ENCODE results near the gene ABTB2.

ABTB2 gene

GRCh38 chr11:34175284-34176019, 182.4 kb downstream of the ABTB2 start:
- DNase-seq (ENCODE audit: extremely low read depth, low read depth): no peak
- TF ChIP-seq CTCF (IDR thresholded peaks at IDR 0.05; ENCODE audit: low read depth, low read length, missing control alignments): no peak
- H3K4me3 ChIP-seq (replicated peaks; ENCODE audit: low read depth, low read length): no peak overlapping the region

DNA sequence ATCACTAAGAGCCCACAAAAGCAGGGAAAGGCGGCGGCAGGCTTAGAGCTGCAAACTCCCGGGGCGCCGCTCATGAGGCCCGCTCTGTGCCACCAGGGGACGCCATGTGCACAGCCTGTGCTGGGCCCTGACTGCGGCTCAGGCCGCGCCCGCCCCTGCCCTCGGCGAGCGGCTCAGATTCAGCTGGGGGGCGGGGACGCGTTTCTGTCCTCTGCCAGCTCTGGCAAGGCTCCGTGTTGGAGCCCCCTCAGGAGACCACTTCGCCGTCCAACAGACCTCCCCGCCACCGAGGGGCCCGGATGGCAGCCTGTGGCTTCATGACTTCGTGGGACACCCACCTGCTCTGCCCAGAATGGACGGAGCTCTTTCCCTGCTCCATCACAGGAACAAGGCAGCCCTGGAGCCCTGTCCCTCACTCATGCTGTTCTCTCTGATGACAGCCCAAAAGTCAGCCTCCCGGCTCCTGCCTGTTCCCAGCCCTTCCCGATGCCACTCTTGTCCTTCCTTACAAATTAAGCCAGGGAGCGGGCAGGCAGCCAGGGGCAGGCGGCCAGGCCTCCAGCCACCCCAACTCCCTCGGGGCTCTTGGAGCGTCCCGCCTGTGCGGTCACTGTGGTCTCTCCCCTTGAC, 183.3 kb downstream of the ABTB2 start:
- DNase-seq (ENCODE audit: extremely low read depth, low read depth): no peak
- H3K4me3 ChIP-seq (replicated peaks; ENCODE audit: low read depth, low read length): no peak overlapping the region
- TF ChIP-seq CTCF (IDR thresholded peaks at IDR 0.05; ENCODE audit: low read depth, low read length, missing control alignments): peak; percentile 96

- no peak for TF ChIP-seq CTCF (IDR thresholded peaks at IDR 0.05; ENCODE audit: low read depth, low read length, missing control alignments)
- DNase-seq (ENCODE audit: extremely low read depth, low read depth): no peak
- H3K4me3 ChIP-seq (replicated peaks; ENCODE audit: low read depth, low read length): no peak overlapping the region
Measured at GRCh38 chr11:34173050-34173449, 184.8 kb downstream of the ABTB2 start.

DNA sequence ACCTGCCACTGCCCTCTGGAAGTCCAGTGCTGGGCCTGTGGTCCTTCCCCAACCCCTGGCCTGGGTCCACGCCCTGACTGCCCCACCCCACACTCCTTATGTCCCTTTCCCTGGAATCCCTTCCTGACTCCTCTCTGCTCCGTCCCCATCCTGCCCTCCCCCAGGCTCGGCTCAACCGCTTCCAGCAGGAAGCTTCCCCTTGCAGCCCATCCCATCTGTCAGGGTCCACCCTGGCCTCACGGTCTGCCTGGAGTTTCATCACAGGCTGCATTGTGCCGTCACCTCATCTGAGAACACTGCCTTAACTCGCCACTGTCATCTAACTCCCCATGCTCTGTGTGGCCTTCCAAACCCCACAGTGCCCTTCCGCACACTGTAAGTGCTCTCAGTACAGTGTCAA, 188.1 kb downstream of the ABTB2 start:
- no peak for TF ChIP-seq CTCF (IDR thresholded peaks at IDR 0.05; ENCODE audit: low read depth, low read length, missing control alignments)
- no peak overlapping the region for H3K4me3 ChIP-seq (replicated peaks; ENCODE audit: low read depth, low read length)
- no peak for DNase-seq (ENCODE audit: extremely low read depth, low read depth)

- TF ChIP-seq CTCF (IDR thresholded peaks at IDR 0.05; ENCODE audit: low read depth, low read length, missing control alignments): no peak
- DNase-seq (ENCODE audit: extremely low read depth, low read depth): no peak
- H3K4me3 ChIP-seq (replicated peaks; ENCODE audit: low read depth, low read length): no peak overlapping the region
Measured at GRCh38 chr11:34168642-34169420, 189.0 kb downstream of the ABTB2 start.

DNA sequence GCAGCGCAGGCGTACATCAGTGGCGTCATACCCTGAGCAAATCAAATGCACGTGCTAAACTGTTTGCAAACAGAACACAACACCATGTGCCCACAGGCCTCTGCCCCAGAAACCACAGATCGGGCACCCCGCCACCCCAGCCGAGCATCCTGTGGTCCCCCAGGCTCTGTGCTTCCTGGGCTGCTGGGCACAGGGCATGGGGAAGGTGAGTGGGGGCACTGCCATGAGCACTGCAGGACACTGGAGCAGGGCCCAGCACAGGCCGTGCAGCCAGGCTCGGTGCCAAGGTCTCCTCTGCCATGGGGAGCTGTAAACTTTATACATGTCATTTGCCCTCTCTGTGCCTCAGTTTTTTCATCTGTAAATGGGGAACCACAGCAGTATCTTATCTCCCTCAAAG, 189.8 kb downstream of the ABTB2 start:
- no peak for DNase-seq (ENCODE audit: extremely low read depth, low read depth)
- TF ChIP-seq CTCF (IDR thresholded peaks at IDR 0.05; ENCODE audit: low read depth, low read length, missing control alignments): no peak
- no peak overlapping the region for H3K4me3 ChIP-seq (replicated peaks; ENCODE audit: low read depth, low read length)

All from HFF-Myc (cell line).